ENCODE results near the gene ELOVL5.
A peak's percentile ranks its signal among the peaks of the same experiment; 100 is the strongest.
"Not testable (repeated sequence)": the region's sequence is repeated elsewhere in the genome, so short reads cannot be mapped to it uniquely, and the experiment has no call there.

Gene ELOVL5

DNA sequence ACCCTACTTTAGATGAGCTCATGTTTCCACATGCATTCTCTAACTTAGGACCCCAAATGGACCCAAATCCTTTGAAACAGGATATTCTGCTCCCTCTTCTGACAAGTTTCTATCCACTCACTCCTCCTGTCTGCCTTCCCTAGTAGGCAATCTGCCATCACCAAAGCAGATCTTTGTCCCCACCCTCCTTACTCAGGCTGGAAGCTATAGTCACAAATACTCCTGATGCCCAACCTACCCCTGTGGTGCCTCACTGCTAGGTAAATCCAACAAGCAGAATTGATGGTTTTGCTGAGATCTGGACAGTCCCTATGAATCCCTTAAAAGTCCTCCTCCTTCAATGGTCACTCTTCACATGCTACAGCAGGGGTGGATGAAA, 21.7 kb downstream of the ELOVL5 start:
- no peak for DNase-seq

- no peak for DNase-seq
Observed at GRCh38 chr6:53326372-53327016, 22.3 kb downstream of the ELOVL5 start.

DNA sequence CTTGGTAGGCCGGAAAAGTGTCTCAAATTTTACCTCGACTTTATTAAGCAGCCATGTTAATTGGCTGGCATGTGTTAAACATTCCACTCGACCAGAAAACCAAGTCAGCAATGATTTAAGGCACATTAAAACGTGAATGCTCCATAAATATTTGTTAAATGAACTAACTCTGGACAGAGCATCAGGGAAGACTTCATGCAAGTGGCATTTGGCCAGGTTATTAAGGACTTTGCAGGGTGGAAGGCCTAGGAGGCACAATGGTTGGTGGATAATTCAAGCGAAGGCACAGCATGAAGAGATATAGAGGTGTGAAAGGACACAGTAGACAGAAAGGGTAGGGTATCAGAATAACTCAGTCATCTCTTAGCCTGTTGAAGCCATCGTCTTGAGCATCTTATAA, 23.0 kb downstream of the ELOVL5 start:
- peak; percentile 7 for DNase-seq

DNA sequence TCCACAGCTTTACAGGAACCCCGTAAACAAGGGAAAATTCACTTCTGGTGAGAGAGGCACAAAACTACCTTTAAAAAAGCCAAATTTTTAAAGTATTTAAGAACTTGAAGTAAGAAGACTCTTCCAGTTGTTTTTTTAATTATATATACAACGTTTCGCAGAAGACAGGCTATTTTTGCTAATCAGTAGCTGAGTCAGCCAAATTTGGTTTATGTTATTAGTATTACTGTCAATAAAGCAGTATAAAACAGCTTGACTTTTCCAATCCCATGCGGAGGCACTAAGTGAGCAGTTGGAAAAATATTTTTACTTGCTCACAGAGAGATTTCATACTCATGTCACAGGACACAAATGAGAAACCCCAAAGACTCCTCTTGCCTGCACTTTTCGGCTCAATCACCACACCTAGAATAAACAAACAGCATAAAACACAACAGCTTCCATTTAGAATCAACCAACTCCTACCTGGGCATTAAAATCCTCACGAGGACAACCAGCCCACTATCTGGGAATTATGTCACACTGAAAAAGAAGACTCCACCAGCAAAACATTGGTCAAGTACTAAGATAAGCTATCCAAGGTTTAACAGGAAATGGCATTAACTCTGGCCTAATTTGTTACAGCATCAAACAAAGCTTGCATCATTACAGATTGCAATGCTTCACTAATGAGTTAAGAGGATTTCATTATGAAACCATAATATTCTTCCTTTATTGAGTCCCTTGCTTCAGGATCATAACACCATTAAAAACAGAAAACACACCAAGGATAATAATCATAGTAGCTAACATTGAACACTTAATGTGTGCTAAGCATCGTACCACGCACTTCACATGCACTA, 26.3 kb downstream of the ELOVL5 start:
- no peak for DNase-seq

DNA sequence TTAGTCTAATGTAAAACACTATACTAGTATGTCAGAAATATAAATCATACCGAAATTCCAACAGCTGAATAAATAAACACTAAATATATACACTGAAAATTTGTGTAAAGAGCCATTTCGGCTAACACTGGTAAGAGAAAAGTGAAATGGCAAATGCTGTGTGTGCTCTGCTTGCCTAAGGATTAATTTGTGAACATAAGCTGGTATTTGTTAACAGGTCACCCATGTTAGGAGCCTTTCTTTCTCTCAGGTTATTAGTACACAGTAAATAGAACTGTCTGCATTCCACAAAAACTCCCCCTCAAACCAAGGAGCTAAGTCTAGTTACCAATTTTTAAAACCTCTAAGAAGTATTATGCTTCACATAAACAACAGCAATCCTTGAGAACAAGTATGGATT, 27.0 kb downstream of the ELOVL5 start:
- no peak for DNase-seq

- DNase-seq, result no peak
Observed at GRCh38 chr6:53320964-53321363, 27.8 kb downstream of the ELOVL5 start.

GRCh38 chr6:53318429-53318828, 30.3 kb downstream of the ELOVL5 start:
- DNase-seq, result no peak

GRCh38 chr6:53317861-53318260, 30.9 kb downstream of the ELOVL5 start:
- no peak for DNase-seq

DNA sequence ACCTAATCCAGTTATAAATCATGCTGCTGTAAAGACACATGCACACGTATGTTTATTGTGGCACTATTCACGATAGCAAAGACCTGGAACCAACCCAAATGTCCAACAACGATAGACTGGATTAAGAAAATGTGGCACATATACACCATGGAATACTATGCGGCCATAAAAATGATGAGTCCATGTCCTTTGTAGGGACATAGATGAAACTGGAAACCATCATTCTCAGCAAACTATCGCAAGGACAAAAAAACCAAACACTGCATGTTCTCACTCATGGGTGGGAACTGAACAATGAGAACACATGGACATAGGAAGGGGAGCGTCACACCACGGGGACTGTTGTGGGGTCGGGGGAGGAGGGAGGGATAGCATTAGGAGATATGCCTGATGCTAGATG, 31.5 kb downstream of the ELOVL5 start:
- DNase-seq, result not testable (repeated sequence)

GRCh38 chr6:53316142-53316541, 32.6 kb downstream of the ELOVL5 start:
- DNase-seq, result no peak

GRCh38 chr6:53315086-53315724, 33.5 kb downstream of the ELOVL5 start:
- DNase-seq, result no peak

DNA sequence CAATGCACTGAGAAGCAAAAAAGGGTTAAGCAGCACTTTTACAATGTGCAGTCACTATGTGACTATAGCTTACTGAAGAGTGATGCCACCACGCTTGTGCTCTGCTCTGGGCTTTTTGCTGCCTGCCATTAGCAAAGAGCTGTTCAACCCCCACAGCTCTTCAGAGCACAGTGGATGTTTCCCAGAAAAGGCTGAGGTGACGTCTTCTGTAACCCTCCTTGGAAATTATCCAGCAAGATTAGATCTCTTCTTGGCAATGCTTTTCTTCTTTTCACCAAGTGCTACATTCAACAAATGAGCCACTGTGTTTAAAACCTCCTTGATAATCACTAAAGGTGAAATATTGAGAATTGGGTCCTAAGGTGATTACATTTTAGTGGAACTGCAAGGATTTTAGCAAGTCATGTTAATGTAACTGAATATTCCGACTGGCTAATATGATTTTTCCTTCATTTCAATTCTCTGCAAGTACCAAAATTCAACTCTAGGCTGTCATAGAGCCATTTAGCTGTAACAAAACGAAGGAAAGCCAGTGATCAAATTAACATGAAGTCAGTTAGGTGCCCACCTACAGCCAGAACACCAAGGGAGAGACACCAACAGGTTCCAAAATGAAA, 34.9 kb downstream of the ELOVL5 start:
- DNase-seq, result no peak

DNA sequence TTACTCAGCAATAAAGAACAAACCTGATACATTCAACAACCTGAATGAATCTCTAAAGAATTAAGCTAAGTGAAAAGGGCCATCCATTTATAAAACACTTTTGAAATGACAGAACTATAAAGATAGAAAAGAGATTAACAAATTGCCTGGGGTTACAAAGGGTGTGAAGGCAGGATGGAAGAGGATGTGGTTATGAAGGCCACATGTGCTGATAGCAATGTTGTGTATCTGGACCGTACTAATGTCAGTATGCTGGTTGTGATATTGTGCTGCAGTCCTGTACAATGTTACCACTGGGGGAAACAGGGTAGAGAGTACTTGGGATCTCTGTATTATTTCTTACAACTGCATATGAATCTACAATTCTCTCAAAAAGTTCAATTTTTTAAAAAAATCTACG, 36.4 kb downstream of the ELOVL5 start:
- no peak for DNase-seq

DNA sequence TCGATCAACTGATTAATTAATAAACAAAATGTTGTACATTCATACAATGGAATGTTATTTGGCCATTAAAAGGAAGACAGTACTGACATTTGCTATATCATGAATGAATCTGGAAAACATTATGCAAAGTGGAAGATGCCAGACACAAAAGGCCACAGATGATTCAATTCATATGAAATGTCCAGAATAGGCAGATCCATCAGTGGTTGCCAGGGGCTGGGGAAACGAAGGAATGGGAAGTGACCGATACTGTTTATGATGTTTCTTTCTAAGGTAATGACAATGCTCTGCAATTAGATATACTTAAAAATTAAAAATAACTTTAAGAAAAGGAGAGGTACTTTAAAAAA, 37.2 kb downstream of the ELOVL5 start:
- no peak for DNase-seq

- no peak for DNase-seq
Observed at GRCh38 chr6:53310771-53311585, 37.8 kb downstream of the ELOVL5 start.

GRCh38 chr6:53309901-53310300, 38.8 kb downstream of the ELOVL5 start:
- no peak for DNase-seq

DNA sequence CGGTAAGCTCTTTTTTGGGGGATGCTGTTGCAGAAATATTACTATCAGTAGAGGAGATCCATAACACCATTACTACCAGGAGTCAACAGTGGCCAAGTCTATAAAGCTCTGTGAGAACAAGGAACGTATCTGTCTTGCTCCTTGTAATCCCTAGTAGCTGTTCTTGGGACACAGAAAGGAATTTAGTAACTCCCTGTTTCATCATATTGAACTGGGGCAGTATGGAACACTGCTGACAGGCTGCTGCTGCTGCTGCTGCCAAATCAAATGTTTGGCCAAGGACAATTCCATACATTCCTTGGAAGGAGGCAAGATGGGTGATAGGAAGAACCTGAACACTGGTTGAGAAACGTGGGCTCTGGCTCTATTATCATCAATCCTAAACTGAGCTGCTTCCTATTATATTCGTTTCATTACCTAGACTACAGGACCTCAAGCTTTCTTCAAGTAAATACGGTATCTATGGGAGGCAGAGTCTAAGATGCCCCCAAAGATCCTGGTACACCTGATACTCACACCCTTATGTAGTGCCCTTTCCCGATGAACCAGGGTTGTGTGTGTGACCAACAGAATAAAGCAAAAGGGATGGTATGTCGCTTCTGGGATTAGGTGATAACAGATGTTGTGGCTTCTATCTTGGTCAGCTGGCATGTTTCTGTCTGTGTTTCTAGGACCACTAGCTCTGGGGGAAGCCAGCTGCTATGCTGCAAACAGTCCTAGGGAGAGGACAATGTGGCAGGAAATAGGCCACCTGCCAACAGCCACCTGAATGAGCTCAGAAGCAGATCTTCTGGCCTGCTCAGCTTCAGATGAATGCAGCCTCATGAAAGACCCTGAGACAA, 39.5 kb downstream of the ELOVL5 start:
- no peak for DNase-seq

- DNase-seq, result no peak
Observed at GRCh38 chr6:53306819-53307347, 41.9 kb downstream of the ELOVL5 start.

DNA sequence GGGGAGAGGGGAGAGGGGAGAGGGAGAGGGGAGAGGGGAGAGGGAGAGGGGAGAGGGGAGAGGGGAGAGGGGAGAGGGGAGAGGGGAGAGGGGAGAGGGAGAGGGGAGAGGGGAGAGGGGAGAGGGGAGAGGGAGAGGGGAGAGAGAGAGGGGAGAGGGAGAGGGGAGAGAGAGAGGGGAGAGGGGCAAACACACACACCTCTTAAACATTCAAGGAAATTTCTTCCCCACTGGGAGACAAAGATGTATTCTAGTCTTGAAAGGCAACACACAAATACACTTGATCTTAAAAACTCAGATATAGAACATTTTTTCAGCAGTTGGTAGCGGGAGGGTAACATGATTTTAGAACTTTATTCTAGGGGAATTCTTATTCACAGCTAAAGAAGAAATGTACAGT, 42.5 kb downstream of the ELOVL5 start:
- DNase-seq, result not testable (repeated sequence)

- DNase-seq, result not testable (repeated sequence)
Observed at GRCh38 chr6:53305506-53306005, 43.2 kb downstream of the ELOVL5 start.

DNA sequence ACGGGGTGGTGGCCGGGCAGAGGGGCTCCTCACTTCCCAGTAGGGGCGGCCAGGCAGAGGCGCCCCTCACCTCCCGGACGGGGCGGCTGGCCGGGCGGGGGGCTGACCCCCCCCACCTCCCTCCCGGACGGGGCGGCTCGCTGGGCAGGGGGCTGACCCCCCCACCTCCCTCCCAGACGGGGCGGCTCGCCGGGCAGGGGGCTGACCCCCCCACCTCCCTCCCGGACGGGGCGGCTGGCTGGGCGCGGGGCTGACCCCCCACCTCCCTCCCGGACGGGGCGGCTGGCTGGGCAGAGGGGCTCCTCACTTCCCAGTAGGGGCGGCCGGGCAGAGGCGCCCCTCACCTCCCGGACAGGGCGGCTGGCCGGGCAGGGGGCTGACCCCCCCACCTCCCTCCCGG, 43.8 kb downstream of the ELOVL5 start:
- not testable (repeated sequence) for DNase-seq

All from DMS79 (cell line).